Measurements from ENCODE around the gene ORMDL1. TPM values are rescaled to one million over a fixed set of nuclear protein-coding genes. Genes with fewer than 3 reads are reported as not detected.

Gene ORMDL1
- total and polyA plus RNA-seq, 8 donors, result 20.2 to 121 (median 27.7) TPM

- FAIRE-seq, result no peak
Measured at GRCh38 chr2:189797902-189798301, 13.8 kb upstream of the ORMDL1 start.

GRCh38 chr2:189794310-189794709 is 10.2 kb upstream of the ORMDL1 start:
- H3K36me3 ChIP-seq, result no peaks in the 10 kb centered on the region
- intact Hi-C loops (cut with DNase I), result no loop called here
- ATAC-seq (no peak), FAIRE-seq (no peak), DNase-seq (no peak)
- H3K27ac ChIP-seq, result no peak overlapping the region
- 91 to 98% methylated on average over 1 of the region's 1 CpG for WGBS, 2 donors
- no peaks in the 10 kb centered on the region for H3K27me3 ChIP-seq
- H3K4me3 ChIP-seq, result no peak overlapping the region
- TF ChIP-seq CTCF (IDR thresholded peaks at IDR 0.05), result no peak
- no peaks in the 10 kb centered on the region for H3K9me3 ChIP-seq
- H3K4me1 ChIP-seq, result peaks cover 0 to 3% (median 0%) of the 10 kb centered on the region in 3 donors

More at GRCh38 chr2:189797902-189798301, 13.8 kb upstream of the ORMDL1 start:
- H3K4me1 ChIP-seq, result peaks cover 0 to 3% (median 0%) of the 10 kb centered on the region in 3 donors
- H3K36me3 ChIP-seq, result no peaks in the 10 kb centered on the region
- TF ChIP-seq CTCF (IDR thresholded peaks at IDR 0.05), result no peak
- H3K9me3 ChIP-seq, result no peaks in the 10 kb centered on the region
- no peaks in the 10 kb centered on the region for H3K27me3 ChIP-seq
- ATAC-seq (peak in 1 of 4 donors; percentile 25), DNase-seq (no peak)
- H3K27ac ChIP-seq, result no peak overlapping the region
- H3K4me3 ChIP-seq, result no peak overlapping the region
- 85 to 93% methylated on average over 6 of the region's 6 CpGs for WGBS, 2 donors
- intact Hi-C loops (cut with DNase I), result no loop called here

- Histone ChIP-seq H3K27ac (no peak overlapping the region), H3K9me3 (no peaks in the 10 kb centered on the region), H3K27me3 (no peaks in the 10 kb centered on the region), H3K4me3 (no peak overlapping the region), H3K4me1 (no peaks in the 10 kb centered on the region), H3K36me3 (no peaks in the 10 kb centered on the region)
- no peak for DNase-seq
- WGBS, 2 donors, result 95 to 96% methylated on average over 12 of the region's 12 CpGs
- intact Hi-C loops (cut with DNase I), result no loop called here
- TF ChIP-seq CTCF (IDR thresholded peaks at IDR 0.05), result no peak
- no peak for FAIRE-seq
- ATAC-seq, result no peak
Measured at GRCh38 chr2:189791338-189792042, 7.4 kb upstream of the ORMDL1 start.

- TF ChIP-seq CTCF (IDR thresholded peaks at IDR 0.05), result no peak
- no peaks in the 10 kb centered on the region for H3K27me3 ChIP-seq
- H3K36me3 ChIP-seq, result peaks cover 0 to 4% (median under 1%) of the 10 kb centered on the region in 3 donors
- H3K4me3 ChIP-seq, result peak overlapping the region; percentile 50 to 81 (median 66)
- DNase-seq (no peak), ATAC-seq (peak; percentile 7 to 34 (median 21)), FAIRE-seq (no peak)
- intact Hi-C loops (cut with DNase I), result no loop called here
- peaks cover 12 to 34% (median 32%) of the 10 kb centered on the region in 3 donors for H3K4me1 ChIP-seq
- H3K9me3 ChIP-seq, result no peaks in the 10 kb centered on the region
- peak overlapping the region; percentile 87 to 96 (median 90) for H3K27ac ChIP-seq
- WGBS, 2 donors, result 0 to 2% methylated on average over 17 of the region's 17 CpGs
Measured at GRCh38 chr2:189783451-189783926, 650 bp downstream of the ORMDL1 start.

- Histone ChIP-seq H3K27me3 (no peaks in the 10 kb centered on the region), H3K9me3 (no peaks in the 10 kb centered on the region), H3K27ac (no peak overlapping the region), H3K4me1 (peaks cover 12 to 34% (median 32%) of the 10 kb centered on the region in 3 donors), H3K36me3 (peaks cover 0 to 9% (median 8%) of the 10 kb centered on the region in 3 donors), H3K4me3 (peak overlapping the region in 2 of 4 donors; percentile 55 to 77)
- 42 to 43% methylated on average over 4 of the region's 4 CpGs for WGBS, 2 donors
- no peak for FAIRE-seq
- intact Hi-C loops (cut with DNase I), result no loop called here
- no peak for TF ChIP-seq CTCF (IDR thresholded peaks at IDR 0.05)
- DNase-seq, result no peak
- ATAC-seq, result no peak
Measured at GRCh38 chr2:189782221-189782671, 1.9 kb downstream of the ORMDL1 start.
